SK-N-SH (cell line): ENCODE results near the gene TMEM163. TPM values are rescaled to one million over a fixed set of nuclear protein-coding genes. Genes with fewer than 3 reads are reported as not detected.

Experiments
- CTCF ChIA-PET: fragments of 300-600, 350-600 bp; formaldehyde crosslinking; extraction: SDS; loops from one replicate; lab custom pipeline; 2021; lab: Yijun Ruan, JAX
- POLR2A ChIA-PET: fragments of 350-600 bp; sonication (Branson Sonifier 250); formaldehyde crosslinking; extraction: SDS; loops from one replicate; lab custom pipeline; 2020; ENCODE audit warnings: antibody characterized with exemption, inconsistent platforms; lab: Yijun Ruan, JAX
- DNase-seq: peaks from one replicate; pipeline ENCODE4 v3.0.0; 2012
- H2AFZ ChIP-seq: fragments of 200-600 bp; sonication (generic); 2 replicates; pipeline ENCODE4 v1.8.1; 2016; ENCODE audit warnings: antibody characterized with exemption, mild to moderate bottlenecking, low read depth
- H3F3A ChIP-seq: fragments of 200-600 bp; sonication (generic); replicated peaks from 2 replicates; pipeline ENCODE3; 2016; ENCODE audit warnings: antibody characterized with exemption, mild to moderate bottlenecking; ENCODE audit not compliant: insufficient read depth
- H3K27ac ChIP-seq, 2 experiments: fragments of 200-500 bp in 1 of 2; fragments of 200-600 bp in 1 of 2; sonication (Bioruptor generic) in 1 of 2; sonication (generic), shearing (Covaris generic) in 1 of 2; 2 replicates each; pipeline versions ENCODE4 v1.5.1 to v1.6.1; 2014 to 2016; ENCODE audit warnings: low read depth in 2 of 2, inconsistent platforms in 1 of 2, low read length in 1 of 2, mild to moderate bottlenecking in 1 of 2, mixed read lengths in 1 of 2
- H3K27me3 ChIP-seq: fragments of 200-600 bp; sonication (generic), shearing (Covaris generic); 2 replicates; pipeline ENCODE4 v1.6.1; 2016; ENCODE audit warnings: mixed run types; ENCODE audit not compliant: insufficient read depth
- H3K36me3 ChIP-seq, 2 experiments: fragments of 200-500 bp in 1 of 2; fragments of 200-600 bp in 1 of 2; sonication (Bioruptor generic) in 1 of 2; sonication (generic) in 1 of 2; replicated peaks in 1 of 2; 2 replicates each; pipeline versions ENCODE3 to v1.5.1; 2014 to 2016; ENCODE audit warnings: low read length in 1 of 2, mild to moderate bottlenecking in 1 of 2; ENCODE audit not compliant: insufficient read depth in 2 of 2, control insufficient read depth in 1 of 2
- H3K4me1 ChIP-seq, 2 experiments: fragments of 200-500 bp in 1 of 2; fragments of 200-600 bp in 1 of 2; sonication (Bioruptor generic) in 1 of 2; sonication (generic), shearing (Covaris generic) in 1 of 2; 2 replicates each; pipeline versions ENCODE4 v1.5.1 to v1.6.1; 2014 to 2016; ENCODE audit warnings: low read depth in 1 of 2, low read length in 1 of 2, mixed run types in 1 of 2; ENCODE audit not compliant: insufficient read depth in 2 of 2, control insufficient read depth in 1 of 2
- H3K4me2 ChIP-seq: fragments of 200-600 bp; sonication (generic), shearing (Covaris generic); 2 replicates; pipeline ENCODE4 v1.6.1; 2017; ENCODE audit warnings: mixed run types
- H3K4me3 ChIP-seq, 2 experiments: fragments of 200-500 bp in 1 of 2; fragments of 200-600 bp in 1 of 2; sonication (Bioruptor generic) in 1 of 2; sonication (generic), shearing (Covaris generic) in 1 of 2; 2 replicates each; pipeline versions ENCODE4 v1.5.1 to v1.8.1; 2014 to 2016; ENCODE audit warnings: low read depth in 2 of 2, inconsistent platforms in 1 of 2, low read length in 1 of 2, mild to moderate bottlenecking in 1 of 2, mixed read lengths in 1 of 2, moderate library complexity in 1 of 2
- H3K79me2 ChIP-seq: fragments of 200-600 bp; sonication (generic); 2 replicates; pipeline ENCODE4 v1.8.1; 2017; ENCODE audit warnings: mild to moderate bottlenecking; ENCODE audit not compliant: insufficient read depth
- H3K9ac ChIP-seq: fragments of 200-600 bp; sonication (generic); 2 replicates; pipeline ENCODE4 v1.6.1; 2017; ENCODE audit warnings: mixed run types
- H3K9me2 ChIP-seq: fragments of 200-600 bp; sonication (generic); 2 replicates; pipeline ENCODE4 v1.6.1; 2017; ENCODE audit warnings: mixed run types
- H3K9me3 ChIP-seq: fragments of 200-600 bp; sonication (generic); 2 replicates; pipeline ENCODE4 v1.6.1; 2017; ENCODE audit warnings: mixed run types, mild to moderate bottlenecking, moderate library complexity
- H4K20me1 ChIP-seq: fragments of 200-600 bp; sonication (generic); 2 replicates; pipeline ENCODE4 v1.6.1; 2017; ENCODE audit warnings: mild to moderate bottlenecking, mixed run types; ENCODE audit not compliant: insufficient read depth
- CHD2 ChIP-seq: fragments of 150-350 bp; IDR thresholded peaks from 2 replicates; pipeline ENCODE4 v1.6.1; 2018; ENCODE audit warnings: low read length; ENCODE audit not compliant: partially characterized antibody
- EP300 ChIP-seq, 2 experiments: IDR thresholded peaks; 2 replicates each; pipeline versions ENCODE4 v1.4.0 to v1.6.1; 2012; ENCODE audit warnings: borderline replicate concordance in 1 of 2, low read depth in 1 of 2, low read length in 1 of 2
- FOXJ3 ChIP-seq: sonication (generic); formaldehyde crosslinking; IDR thresholded peaks from 2 replicates; pipeline ENCODE4 v1.5.1; 2020; ENCODE audit warnings: mild to moderate bottlenecking, missing genetic modification reagents
- GABPA ChIP-seq: IDR thresholded peaks from 2 replicates; pipeline ENCODE4 v1.4.0; 2012; ENCODE audit warnings: low read depth, mild to moderate bottlenecking
- GATA2 ChIP-seq: sonication (generic); formaldehyde crosslinking; IDR thresholded peaks from 2 replicates; pipeline ENCODE4 v1.5.0; 2020; ENCODE audit warnings: mild to moderate bottlenecking, missing genetic modification reagents
- JUND ChIP-seq: IDR thresholded peaks from 2 replicates; pipeline ENCODE4 v1.4.0; 2012
- MEF2A ChIP-seq: IDR thresholded peaks from 2 replicates; pipeline ENCODE4 v1.4.0; 2012; ENCODE audit warnings: low read depth, borderline replicate concordance
- MXI1 ChIP-seq: IDR thresholded peaks from 2 replicates; pipeline ENCODE4 v1.6.1; 2012; ENCODE audit warnings: mild to moderate bottlenecking, low read depth, low read length, improper control_type of control experiment
- RAD21 ChIP-seq: IDR thresholded peaks from 2 replicates; pipeline ENCODE4 v1.6.1; 2012; ENCODE audit warnings: mild to moderate bottlenecking, low read length
- RCOR1 ChIP-seq: fragments of 150-350 bp; IDR thresholded peaks from 2 replicates; pipeline ENCODE4 v1.6.1; 2017; ENCODE audit warnings: antibody characterized with exemption, low read length
- RFX5 ChIP-seq: IDR thresholded peaks from 2 replicates; pipeline ENCODE4 v1.6.1; 2012; ENCODE audit warnings: mild to moderate bottlenecking, improper control_type of control experiment, low read length
- SIN3A ChIP-seq: IDR thresholded peaks from 2 replicates; pipeline ENCODE4 v1.6.1; 2012; ENCODE audit warnings: low read depth, mild to moderate bottlenecking, low read length, moderate library complexity, borderline replicate concordance
- SMC3 ChIP-seq: IDR thresholded peaks from 2 replicates; pipeline ENCODE4 v1.6.1; 2012; ENCODE audit warnings: low read depth, low read length, improper control_type of control experiment
- TEAD4 ChIP-seq: IDR thresholded peaks from 2 replicates; pipeline ENCODE4 v1.4.0; 2012; ENCODE audit warnings: mild to moderate bottlenecking, borderline replicate concordance; ENCODE audit not compliant: insufficient read depth
- WGBS: methylation state at CpG from one replicate; pipeline ENCODE4 v1.1.6; 2017; ENCODE audit warnings: low lambda C conversion rate; 5-methylcytosine and 5-hydroxymethylcytosine counted together
- polyA plus RNA-seq, 3 experiments: library from polyadenylated mRNA; depleted of rRNA; stranded (reverse); fragments of >200 nt; gene quantifications; 2 replicates each; pipeline ENCODE4 v1.2.3, GENCODE V29; 2012
- TF ChIP-seq, protein P1 (sequence below): IDR thresholded peaks from 2 replicates; pipeline ENCODE4 v1.6.1; 2012; ENCODE audit warnings: mild to moderate bottlenecking, low read depth, low read length, moderate library complexity
- TF ChIP-seq, protein P2 (sequence below): IDR thresholded peaks from 2 replicates; pipeline ENCODE4 v1.4.0; 2012; ENCODE audit warnings: low read depth, borderline replicate concordance
- TF ChIP-seq, protein P3 (sequence below): IDR thresholded peaks from 2 replicates; pipeline ENCODE4; 2012
- TF ChIP-seq, protein P4 (sequence below): fragments of 200-600 bp; sonication (generic); IDR thresholded peaks from 2 replicates; pipeline ENCODE4 v1.6.1; 2017; ENCODE audit warnings: antibody characterized with exemption, mild to moderate bottlenecking, moderate library complexity
- TF ChIP-seq, protein P5 (sequence below): IDR thresholded peaks from 2 replicates; pipeline ENCODE4 v1.4.0; 2012; ENCODE audit warnings: low read depth

TMEM163 gene
- polyA plus RNA-seq, 1 of the 3 experiments (the other 2 are of a cell fraction), result not detected

DNA sequence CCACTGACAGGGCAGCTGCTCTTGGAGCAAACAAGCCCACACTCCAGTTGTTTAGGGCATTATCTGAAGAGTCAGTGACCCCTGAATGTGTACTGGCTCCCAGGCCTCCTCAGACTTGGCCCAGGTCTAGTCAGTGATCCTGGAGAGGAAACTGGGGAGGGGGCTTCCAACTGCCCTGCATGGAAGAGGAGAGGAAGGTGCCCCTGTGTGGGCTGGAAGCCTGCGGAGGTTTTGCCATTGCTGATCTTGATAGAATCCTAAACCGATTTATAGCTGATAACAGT is 267.5 kb downstream of the TMEM163 start:
- Histone ChIP-seq H3K9ac (no peak overlapping the region), H4K20me1 (no peaks in the 10 kb centered on the region), H3K36me3 (peaks cover 0 to 12% of the 10 kb centered on the region in 2 experiments), H2AFZ (no peak overlapping the region), H3K79me2 (no peaks in the 10 kb centered on the region), H3K27ac (no peak overlapping the region), H3K4me2 (no peak overlapping the region), H3K4me1 (peaks cover 0 to 6% of the 10 kb centered on the region in 2 experiments; a peak in 1 of 4 replicates), H3K4me3 (no peak overlapping the region), H3K27me3 (no peaks in the 10 kb centered on the region), H3K9me3 (no peaks in the 10 kb centered on the region), H3K9me2 (no peaks in the 10 kb centered on the region), H3F3A (no peaks in the 10 kb centered on the region)
- WGBS, result 50% methylated on average over 2 of the region's 2 CpGs
- TF ChIP-seq MXI1 (no peak), CHD2 (no peak), RAD21 (no peak), MEF2A (no peak), SIN3A (no peak), JUND (no peak), RCOR1 (no peak), FOXJ3 (CRISPR knock-in tag) (no peak), EP300 (IDR thresholded peaks at IDR 0.05; ENCODE audit: borderline replicate concordance in 1 of 2, low read depth in 1 of 2, low read length in 1 of 2) (no peak), SMC3 (no peak), GATA2 (CRISPR knock-in tag) (no peak), GABPA (no peak), TEAD4 (no peak), RFX5 (no peak)
- TF ChIP-seq, protein P1, sequence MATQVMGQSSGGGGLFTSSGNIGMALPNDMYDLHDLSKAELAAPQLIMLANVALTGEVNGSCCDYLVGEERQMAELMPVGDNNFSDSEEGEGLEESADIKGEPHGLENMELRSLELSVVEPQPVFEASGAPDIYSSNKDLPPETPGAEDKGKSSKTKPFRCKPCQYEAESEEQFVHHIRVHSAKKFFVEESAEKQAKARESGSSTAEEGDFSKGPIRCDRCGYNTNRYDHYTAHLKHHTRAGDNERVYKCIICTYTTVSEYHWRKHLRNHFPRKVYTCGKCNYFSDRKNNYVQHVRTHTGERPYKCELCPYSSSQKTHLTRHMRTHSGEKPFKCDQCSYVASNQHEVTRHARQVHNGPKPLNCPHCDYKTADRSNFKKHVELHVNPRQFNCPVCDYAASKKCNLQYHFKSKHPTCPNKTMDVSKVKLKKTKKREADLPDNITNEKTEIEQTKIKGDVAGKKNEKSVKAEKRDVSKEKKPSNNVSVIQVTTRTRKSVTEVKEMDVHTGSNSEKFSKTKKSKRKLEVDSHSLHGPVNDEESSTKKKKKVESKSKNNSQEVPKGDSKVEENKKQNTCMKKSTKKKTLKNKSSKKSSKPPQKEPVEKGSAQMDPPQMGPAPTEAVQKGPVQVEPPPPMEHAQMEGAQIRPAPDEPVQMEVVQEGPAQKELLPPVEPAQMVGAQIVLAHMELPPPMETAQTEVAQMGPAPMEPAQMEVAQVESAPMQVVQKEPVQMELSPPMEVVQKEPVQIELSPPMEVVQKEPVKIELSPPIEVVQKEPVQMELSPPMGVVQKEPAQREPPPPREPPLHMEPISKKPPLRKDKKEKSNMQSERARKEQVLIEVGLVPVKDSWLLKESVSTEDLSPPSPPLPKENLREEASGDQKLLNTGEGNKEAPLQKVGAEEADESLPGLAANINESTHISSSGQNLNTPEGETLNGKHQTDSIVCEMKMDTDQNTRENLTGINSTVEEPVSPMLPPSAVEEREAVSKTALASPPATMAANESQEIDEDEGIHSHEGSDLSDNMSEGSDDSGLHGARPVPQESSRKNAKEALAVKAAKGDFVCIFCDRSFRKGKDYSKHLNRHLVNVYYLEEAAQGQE, result no peak
- TF ChIP-seq, protein P2, sequence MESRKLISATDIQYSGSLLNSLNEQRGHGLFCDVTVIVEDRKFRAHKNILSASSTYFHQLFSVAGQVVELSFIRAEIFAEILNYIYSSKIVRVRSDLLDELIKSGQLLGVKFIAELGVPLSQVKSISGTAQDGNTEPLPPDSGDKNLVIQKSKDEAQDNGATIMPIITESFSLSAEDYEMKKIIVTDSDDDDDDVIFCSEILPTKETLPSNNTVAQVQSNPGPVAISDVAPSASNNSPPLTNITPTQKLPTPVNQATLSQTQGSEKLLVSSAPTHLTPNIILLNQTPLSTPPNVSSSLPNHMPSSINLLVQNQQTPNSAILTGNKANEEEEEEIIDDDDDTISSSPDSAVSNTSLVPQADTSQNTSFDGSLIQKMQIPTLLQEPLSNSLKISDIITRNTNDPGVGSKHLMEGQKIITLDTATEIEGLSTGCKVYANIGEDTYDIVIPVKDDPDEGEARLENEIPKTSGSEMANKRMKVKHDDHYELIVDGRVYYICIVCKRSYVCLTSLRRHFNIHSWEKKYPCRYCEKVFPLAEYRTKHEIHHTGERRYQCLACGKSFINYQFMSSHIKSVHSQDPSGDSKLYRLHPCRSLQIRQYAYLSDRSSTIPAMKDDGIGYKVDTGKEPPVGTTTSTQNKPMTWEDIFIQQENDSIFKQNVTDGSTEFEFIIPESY, result no peak
- TF ChIP-seq, protein P3, sequence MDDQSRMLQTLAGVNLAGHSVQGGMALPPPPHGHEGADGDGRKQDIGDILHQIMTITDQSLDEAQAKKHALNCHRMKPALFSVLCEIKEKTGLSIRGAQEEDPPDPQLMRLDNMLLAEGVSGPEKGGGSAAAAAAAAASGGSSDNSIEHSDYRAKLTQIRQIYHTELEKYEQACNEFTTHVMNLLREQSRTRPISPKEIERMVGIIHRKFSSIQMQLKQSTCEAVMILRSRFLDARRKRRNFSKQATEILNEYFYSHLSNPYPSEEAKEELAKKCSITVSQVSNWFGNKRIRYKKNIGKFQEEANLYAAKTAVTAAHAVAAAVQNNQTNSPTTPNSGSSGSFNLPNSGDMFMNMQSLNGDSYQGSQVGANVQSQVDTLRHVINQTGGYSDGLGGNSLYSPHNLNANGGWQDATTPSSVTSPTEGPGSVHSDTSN, result no peak
- TF ChIP-seq, protein P4, sequence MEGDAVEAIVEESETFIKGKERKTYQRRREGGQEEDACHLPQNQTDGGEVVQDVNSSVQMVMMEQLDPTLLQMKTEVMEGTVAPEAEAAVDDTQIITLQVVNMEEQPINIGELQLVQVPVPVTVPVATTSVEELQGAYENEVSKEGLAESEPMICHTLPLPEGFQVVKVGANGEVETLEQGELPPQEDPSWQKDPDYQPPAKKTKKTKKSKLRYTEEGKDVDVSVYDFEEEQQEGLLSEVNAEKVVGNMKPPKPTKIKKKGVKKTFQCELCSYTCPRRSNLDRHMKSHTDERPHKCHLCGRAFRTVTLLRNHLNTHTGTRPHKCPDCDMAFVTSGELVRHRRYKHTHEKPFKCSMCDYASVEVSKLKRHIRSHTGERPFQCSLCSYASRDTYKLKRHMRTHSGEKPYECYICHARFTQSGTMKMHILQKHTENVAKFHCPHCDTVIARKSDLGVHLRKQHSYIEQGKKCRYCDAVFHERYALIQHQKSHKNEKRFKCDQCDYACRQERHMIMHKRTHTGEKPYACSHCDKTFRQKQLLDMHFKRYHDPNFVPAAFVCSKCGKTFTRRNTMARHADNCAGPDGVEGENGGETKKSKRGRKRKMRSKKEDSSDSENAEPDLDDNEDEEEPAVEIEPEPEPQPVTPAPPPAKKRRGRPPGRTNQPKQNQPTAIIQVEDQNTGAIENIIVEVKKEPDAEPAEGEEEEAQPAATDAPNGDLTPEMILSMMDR, result no peak
- TF ChIP-seq, protein P5, sequence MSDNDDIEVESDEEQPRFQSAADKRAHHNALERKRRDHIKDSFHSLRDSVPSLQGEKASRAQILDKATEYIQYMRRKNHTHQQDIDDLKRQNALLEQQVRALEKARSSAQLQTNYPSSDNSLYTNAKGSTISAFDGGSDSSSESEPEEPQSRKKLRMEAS, result no peak
- no peak for DNase-seq
- ChIA-PET POLR2A (no interaction called here), CTCF (interaction anchor here (0.5 to 10.2 kb wide), 114 partner anchors 10 to 1036 kb away, joined by 3 to 111 read pairs (median 4); no protein-coding TSS in a partner anchor)
